NOMO-1 treated with DMSO at 0.1 percent for 48 hours (cell line): Measurements from ENCODE around the gene FOXF1.

Experiments
- DNase-seq: peaks from one replicate; lab custom pipeline; 2025; ENCODE audit not compliant: unreplicated experiment; lab: John Stamatoyannopoulos, UW

Gene FOXF1

GRCh38 chr16:86492267-86492960 lies 17.9 kb upstream of the FOXF1 start:
- DNase-seq, result no peak

- no peak for DNase-seq
Measured at GRCh38 chr16:86492961-86493629, 17.2 kb upstream of the FOXF1 start.

GRCh38 chr16:86494039-86494564 lies 16.2 kb upstream of the FOXF1 start:
- no peak for DNase-seq

- no peak for DNase-seq
Measured at GRCh38 chr16:86494565-86495356, 15.6 kb upstream of the FOXF1 start.

- DNase-seq, result no peak
Measured at GRCh38 chr16:86495357-86495701, 15.0 kb upstream of the FOXF1 start.

- DNase-seq, result no peak
Measured at GRCh38 chr16:86495756-86496261, 14.5 kb upstream of the FOXF1 start.

- DNase-seq, result no peak
Measured at GRCh38 chr16:86496262-86496928, 13.9 kb upstream of the FOXF1 start.

GRCh38 chr16:86496929-86497461 lies 13.3 kb upstream of the FOXF1 start:
- DNase-seq, result no peak

- no peak for DNase-seq
Measured at GRCh38 chr16:86497551-86498021, 12.7 kb upstream of the FOXF1 start.

- no peak for DNase-seq
Measured at GRCh38 chr16:86498155-86498670, 12.1 kb upstream of the FOXF1 start.

- DNase-seq, result no peak
Measured at GRCh38 chr16:86498671-86499439, 11.5 kb upstream of the FOXF1 start.

- DNase-seq, result no peak
Measured at GRCh38 chr16:86499440-86499786, 10.9 kb upstream of the FOXF1 start.

GRCh38 chr16:86499889-86500707 lies 10.2 kb upstream of the FOXF1 start:
- DNase-seq, result no peak

- no peak for DNase-seq
Measured at GRCh38 chr16:86500708-86501510, 9.4 kb upstream of the FOXF1 start.

- no peak for DNase-seq
Measured at GRCh38 chr16:86501989-86502855, 8.1 kb upstream of the FOXF1 start.

GRCh38 chr16:86502856-86503748 lies 7.2 kb upstream of the FOXF1 start:
- no peak for DNase-seq
